ENCODE results near the gene IMP4. TPM values are rescaled to one million over a fixed set of nuclear protein-coding genes. Genes with fewer than 3 reads are reported as not detected.
A peak's percentile ranks its signal among the peaks of the same experiment; 100 is the strongest.

IMP4 gene
- total and polyA plus RNA-seq, 2 of the 13 experiments (the other 11 are each of a cell fraction or from before 2014, with no cell fraction given) = 142 to 158 TPM

GRCh38 chr2:130332271-130333073 is 10.2 kb upstream of the IMP4 start (continued):
- TF ChIP-seq ZNF800 (CRISPR knock-in tag; IDR thresholded peaks at IDR 0.05) (peak; percentile 60; the same call in 1 of the 2 replicates), ZNF782 (CRISPR knock-in tag; IDR thresholded peaks at IDR 0.05; ENCODE audit: borderline replicate concordance) (peak; percentile 55; the same call in 1 of the 2 replicates), HHEX (CRISPR knock-in tag; IDR thresholded peaks at IDR 0.05) (no peak), ATF5 (CRISPR knock-in tag; IDR thresholded peaks at IDR 0.05; ENCODE audit: low read depth) (no peak), ZNF552 (CRISPR knock-in tag; IDR thresholded peaks at IDR 0.05; ENCODE audit: borderline replicate concordance) (no peak), ZHX2 (IDR thresholded peaks at IDR 0.05; ENCODE audit: low read depth) (no peak), ZHX2 (CRISPR knock-in tag; IDR thresholded peaks at IDR 0.05; ENCODE audit: borderline replicate concordance) (no peak), ZNF256 (CRISPR knock-in tag; conservative IDR thresholded peaks at IDR 0.05) (no peak), GLMP (CRISPR knock-in tag; IDR thresholded peaks at IDR 0.05; ENCODE audit: borderline replicate concordance) (no peak), BCL3 (CRISPR knock-in tag; IDR thresholded peaks at IDR 0.05) (no peak), ZNF431 (CRISPR knock-in tag; IDR thresholded peaks at IDR 0.05; ENCODE audit: borderline replicate concordance, low read depth) (no peak), ZBTB7B (CRISPR knock-in tag; IDR thresholded peaks at IDR 0.05) (peak; percentile 91), NCOA2 (CRISPR knock-in tag; IDR thresholded peaks at IDR 0.05) (no peak), ZBTB44 (CRISPR knock-in tag; IDR thresholded peaks at IDR 0.05) (peak; percentile 43; the same call in 1 of the 2 replicates), EEA1 (CRISPR knock-in tag; IDR thresholded peaks at IDR 0.05; ENCODE audit: borderline replicate concordance) (no peak), NCOA1 (CRISPR knock-in tag; IDR thresholded peaks at IDR 0.05) (no peak)
